ENCODE data around the gene ZNF460. TPM values are rescaled to one million over a fixed set of nuclear protein-coding genes. Genes with fewer than 3 reads are reported as not detected.

The ZNF460 gene
- total RNA-seq, 1 donor from 2014 or later: 50.3 TPM

DNA sequence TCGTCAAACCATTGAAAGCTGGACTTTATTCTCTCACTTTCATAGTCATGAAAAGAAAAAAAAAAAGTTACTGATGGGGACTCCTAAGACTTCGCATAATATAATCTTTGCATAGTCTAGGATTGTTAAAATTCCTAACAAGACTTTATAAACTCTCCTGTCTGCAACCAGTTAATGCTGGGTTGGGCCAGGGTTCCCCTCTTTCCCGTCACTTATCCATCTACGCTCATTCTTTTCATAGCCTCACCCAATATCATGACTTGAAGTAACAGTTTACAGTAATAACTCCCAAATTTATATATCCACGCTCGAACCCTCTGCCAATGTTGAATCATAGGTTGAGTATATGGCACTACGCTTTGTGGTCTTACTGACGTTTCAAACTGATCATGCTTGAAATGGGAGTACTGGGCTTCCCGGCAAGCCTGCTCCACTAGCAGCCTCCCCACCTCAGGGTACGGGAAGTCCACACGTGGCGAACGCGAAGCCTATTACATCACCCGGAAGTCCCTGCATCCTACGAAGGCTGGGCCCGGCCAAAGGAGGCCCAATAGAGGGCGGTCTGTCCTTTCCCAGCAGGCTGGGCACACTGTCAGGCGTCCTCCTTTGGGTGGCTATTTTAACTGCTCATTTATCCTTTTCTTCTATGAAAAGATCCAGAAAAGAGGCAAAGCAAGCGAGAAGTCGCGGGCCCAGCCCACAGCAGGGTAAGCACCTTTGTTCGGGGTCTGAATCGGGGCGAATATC, 694 bp upstream of the ZNF460 start:
- peak; percentile 96 for DNase-seq (ENCODE audit: low spot score)

DNA sequence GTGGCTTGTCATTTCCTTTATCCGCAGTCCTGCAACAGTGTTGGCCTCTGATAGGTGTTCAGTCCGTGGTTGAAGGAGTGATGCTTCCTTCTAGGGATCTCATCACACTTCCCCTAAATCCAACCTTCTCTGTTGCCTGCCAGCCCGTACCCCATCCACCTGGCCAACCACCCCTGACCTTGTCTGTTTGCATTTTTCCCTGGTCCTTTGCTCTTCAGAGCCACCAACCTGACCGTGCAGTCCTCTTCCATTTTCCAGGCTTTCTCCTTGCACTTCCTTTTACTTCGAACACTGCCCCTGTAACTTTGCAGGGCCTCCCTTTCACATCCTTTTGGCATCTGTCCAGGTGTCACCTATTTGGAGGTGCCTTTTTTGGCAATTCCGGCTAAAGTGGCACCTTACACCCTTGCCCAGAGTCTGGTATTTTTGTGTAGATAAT, 696 bp downstream of the ZNF460 start:
- no peak for DNase-seq (ENCODE audit: low spot score)

DNA sequence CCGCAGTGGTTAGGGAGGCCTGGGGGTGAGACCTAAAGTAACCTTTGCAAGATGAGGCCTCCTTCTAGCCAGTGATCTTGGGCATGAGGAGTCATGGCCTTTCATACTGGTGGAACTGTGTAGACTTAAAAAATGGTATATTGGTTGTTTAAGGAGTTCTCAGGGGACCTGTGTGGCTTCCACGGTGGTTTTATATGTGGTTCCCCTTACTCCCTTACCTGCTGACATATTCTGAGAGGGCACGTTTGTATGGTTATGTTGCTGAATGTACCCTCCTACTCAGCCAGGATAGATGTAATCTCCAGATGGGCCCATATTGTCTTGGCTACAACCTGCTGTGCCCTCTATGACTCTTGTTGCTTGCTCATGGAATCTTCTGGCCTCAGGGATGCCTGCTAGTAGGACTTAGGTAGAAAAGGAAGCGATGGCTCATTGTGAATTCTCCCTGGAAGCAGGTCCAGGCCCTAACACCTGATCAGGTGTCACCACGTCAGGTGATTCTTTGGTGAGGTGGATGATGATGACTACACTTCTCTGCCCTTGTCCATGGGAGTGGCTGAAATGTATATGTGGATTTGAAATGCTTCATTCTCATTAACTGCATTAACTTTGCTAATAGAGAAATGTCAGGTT, 1.8 kb downstream of the ZNF460 start:
- DNase-seq (ENCODE audit: low spot score): no peak

DNA sequence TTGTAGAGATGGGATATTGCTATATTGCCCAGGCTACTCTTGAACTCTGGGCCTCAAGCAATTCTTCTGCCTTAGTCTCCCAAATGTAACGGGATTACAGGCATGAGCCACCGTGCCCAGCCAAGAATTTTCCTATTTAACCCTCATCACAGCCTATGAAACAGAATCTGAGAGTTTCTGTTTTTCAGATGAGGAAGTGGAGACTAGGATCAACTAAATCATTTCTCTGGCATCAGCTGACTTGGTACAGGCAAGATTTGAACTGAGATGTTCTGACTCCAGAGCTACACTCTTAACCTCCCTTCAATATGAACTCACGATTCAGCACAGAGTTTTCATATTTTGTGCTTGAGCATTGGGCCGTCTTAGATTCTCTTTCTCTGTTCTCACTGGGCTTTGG, 8.1 kb downstream of the ZNF460 start:
- no peak for DNase-seq (ENCODE audit: low spot score)

DNA sequence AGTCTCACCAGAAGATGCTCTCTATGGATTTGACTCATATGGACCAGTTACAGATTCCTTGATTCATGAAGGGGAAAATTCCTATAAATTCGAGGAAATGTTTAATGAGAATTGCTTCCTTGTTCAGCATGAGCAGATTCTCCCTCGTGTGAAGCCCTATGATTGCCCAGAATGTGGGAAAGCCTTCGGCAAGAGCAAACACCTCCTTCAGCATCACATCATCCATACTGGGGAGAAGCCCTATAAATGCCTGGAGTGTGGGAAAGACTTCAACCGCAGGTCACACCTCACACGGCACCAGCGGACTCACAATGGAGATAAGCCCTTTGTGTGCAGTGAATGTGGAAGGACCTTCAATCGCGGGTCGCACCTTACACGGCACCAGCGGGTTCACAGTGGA, 10.7 kb downstream of the ZNF460 start:
- DNase-seq (ENCODE audit: low spot score): no peak

DNA sequence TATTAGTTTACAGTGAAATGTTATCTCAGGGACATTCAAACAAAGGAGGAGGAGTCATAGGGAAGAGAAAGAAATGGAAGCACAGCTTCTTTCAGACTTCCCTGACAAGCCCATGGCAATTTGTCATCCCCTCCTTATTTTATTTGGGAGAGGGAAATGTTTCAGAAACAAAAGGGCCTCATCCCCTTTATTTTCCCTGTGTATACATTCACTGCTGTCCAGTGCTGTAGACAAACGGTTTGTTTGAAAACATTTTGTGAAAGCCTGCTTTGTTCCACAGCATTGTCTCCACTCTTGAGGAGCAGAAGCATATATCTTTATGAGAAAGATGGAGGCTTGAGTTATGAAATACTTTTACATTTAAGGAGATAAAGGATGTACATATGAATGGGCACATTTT, 12.3 kb downstream of the ZNF460 start:
- no peak for DNase-seq (ENCODE audit: low spot score)

DNA sequence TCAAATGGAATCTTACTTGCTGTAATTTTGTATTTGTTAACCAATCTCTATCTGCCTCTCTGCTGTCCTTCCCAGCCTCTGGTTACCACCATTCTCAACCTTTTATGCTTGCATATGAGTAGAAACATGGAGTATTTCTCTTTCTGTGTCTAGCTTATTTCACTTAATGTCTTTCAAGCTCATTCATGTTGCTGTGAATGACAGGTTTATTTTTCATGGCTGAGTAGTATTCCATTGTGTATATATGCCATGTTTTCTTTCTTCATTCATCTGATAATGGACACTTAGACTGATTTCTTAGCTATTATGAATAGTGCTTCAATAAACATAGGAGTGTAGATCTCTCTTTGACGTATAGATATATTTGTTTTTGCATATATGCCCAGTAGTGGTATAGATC, 13.4 kb downstream of the ZNF460 start:
- no peak for DNase-seq (ENCODE audit: low spot score)

DNA sequence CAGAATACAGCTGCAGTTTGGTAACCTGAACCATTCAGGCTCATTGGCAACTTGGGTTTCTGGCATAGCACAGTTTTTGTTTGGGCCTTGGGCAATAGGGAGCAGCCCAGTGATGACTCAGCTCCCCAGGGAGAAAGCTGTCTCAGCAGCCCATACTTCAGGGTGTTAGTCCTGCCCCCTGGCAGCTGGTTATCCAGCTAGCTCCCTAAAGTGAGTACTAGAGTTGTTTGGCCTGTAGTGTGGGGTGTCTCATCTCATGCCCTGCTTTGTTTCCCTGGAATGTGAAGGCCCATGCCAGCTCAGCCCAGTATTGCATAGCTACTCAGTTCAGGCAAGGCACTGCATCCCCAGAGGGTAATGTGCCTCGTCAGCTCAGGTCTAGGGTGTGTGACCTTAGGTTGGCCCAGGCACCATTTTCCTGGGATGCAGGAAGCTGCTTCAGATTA, 21.8 kb downstream of the ZNF460 start:
- DNase-seq (ENCODE audit: low spot score): no peak

DNA sequence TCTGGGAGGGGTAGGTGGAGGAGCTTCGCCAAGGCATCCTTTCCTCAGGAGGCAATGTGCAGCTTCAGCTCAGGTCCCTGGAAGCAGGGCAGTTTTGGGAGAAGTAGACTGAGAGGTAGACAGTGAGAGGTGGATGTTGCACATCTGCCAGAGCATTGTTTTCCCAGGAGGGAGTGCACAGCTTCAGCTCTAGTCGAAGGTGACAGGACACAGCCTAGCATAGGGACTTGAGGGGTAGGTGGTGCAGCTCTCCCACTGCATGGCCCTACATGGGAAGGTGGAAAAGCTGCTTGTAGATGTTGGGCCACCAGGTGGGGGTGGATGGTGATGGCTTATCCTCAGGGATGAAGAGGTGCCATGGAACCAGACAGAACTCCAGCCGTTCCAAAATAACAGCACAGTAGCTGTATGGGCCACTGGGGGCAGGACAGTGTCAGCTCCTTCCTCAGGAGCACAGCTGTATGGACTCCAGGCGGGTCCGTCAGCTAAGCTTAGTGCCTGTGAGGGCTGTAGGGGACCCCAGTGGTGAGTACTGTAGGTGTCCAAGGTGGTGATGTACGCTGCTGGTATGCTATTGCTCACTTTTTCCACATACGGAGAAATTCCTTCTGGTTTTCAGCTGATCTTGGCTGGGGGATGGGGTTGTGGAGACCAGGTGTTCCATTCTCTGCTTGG, 22.6 kb downstream of the ZNF460 start:
- no peak for DNase-seq (ENCODE audit: low spot score)

DNA sequence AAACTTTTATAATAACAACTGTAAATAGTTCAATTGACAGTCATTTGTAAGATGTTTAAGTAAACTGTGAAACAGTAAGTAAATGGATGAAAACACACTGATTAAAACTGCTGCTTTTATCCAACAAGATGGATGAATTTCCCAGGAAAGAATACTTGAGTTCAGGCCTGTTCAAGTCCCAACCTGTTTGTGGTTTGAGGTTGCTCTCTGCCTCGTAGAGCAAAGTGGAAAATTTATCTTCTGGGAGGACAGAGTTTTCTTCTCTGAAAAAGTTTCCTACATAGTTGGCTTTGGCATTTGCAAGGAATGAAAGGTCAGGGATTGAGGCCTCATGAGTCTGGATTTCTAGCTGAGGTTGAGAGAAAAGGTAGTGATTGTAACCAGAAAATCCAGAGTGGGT, 24.8 kb downstream of the ZNF460 start:
- no peak for DNase-seq (ENCODE audit: low spot score)

DNA sequence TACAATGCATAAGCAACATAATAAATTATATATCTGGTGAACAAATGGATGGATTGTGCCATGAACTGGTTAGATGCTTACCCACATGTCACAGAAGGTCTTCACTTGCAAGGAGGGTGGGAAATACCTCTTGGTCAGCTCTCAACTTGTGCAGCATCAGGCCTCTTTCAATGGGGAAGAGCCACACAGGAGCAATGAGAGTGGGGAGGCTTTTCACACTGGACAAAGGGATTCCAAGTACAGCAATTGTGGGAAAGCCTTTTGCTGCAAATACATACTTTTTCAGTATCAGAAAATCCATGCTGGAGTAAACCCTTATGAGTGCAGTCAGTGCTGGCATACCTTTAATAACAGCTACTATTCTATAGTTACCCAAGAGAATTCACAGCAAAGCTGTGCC, 28.2 kb downstream of the ZNF460 start:
- no peak for DNase-seq (ENCODE audit: low spot score)

DNA sequence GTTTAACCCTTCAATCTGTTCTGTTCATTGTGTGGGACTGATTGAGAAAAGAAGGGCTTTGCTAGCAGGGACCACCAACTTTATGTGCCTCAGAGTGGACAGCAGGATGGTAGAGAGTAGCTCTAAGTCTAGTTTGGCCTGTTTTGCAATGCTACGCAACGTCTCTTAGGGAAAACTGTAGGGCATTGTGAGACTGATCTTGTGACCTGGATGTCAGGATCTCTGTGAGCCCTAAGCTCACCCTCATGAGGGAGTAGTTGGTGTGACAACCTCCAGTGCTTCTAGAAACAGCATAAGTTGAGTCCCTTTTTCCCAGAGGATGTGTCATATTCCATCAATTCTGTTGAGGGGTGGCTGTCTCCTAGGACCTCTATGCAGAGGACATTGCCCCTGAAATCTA, 30.5 kb downstream of the ZNF460 start:
- DNase-seq (ENCODE audit: low spot score): no peak

DNA sequence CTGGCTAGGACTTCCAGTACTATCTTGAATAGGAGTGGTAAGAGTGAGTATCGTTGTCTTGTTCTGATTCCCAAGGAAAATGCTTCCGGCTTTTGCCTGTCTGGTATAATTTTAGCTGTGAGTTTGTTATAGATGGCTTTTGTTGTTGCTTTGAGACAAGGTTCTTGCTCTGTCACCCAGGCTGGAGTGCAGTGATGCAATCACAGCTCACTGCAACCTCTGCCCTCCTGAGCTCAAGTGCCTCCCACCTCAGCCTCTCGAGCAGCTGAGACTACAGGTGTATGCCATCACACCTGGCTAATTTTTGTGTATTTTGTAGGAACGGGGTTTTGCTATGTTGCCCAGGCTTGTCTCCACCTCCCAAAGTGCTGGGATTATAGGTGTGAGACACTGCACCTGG, 33.9 kb downstream of the ZNF460 start:
- DNase-seq (ENCODE audit: low spot score): no peak

DNA sequence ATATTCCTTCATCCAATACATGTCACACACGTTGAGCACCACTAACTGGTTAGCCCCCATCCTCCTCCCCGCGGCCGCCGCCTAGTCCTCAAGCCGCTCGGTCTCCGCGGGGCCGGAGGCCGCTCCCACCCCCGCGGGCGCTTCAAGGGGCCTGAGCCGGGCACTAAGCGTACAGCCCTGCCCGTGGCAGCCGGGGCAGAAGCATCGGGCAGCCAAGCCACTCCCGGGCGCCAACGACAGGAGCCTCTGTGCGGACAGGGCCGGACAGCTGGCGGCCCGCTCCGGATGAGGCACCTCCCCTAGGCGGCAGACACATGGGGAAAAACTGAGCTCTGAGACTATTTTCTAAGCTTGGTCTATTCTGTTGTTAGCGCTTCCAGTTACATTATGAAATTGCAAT, 37.2 kb downstream of the ZNF460 start:
- no peak for DNase-seq (ENCODE audit: low spot score)

DNA sequence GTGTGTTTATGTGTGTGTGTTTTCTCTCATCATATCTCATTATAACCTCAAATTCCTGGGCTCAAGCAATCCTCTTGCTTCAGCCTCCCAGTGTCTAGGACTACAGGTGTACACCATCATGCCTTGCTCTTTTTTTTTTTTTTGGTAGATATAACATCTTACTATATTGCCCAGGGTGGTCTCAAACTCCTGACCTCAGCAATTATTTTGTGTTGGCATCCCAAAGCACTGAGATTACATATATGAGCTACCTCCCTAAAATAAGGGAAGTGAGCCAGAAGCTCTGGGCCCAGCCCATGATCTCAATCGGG, 39.5 kb downstream of the ZNF460 start:
- no peak for DNase-seq (ENCODE audit: low spot score)

DNA sequence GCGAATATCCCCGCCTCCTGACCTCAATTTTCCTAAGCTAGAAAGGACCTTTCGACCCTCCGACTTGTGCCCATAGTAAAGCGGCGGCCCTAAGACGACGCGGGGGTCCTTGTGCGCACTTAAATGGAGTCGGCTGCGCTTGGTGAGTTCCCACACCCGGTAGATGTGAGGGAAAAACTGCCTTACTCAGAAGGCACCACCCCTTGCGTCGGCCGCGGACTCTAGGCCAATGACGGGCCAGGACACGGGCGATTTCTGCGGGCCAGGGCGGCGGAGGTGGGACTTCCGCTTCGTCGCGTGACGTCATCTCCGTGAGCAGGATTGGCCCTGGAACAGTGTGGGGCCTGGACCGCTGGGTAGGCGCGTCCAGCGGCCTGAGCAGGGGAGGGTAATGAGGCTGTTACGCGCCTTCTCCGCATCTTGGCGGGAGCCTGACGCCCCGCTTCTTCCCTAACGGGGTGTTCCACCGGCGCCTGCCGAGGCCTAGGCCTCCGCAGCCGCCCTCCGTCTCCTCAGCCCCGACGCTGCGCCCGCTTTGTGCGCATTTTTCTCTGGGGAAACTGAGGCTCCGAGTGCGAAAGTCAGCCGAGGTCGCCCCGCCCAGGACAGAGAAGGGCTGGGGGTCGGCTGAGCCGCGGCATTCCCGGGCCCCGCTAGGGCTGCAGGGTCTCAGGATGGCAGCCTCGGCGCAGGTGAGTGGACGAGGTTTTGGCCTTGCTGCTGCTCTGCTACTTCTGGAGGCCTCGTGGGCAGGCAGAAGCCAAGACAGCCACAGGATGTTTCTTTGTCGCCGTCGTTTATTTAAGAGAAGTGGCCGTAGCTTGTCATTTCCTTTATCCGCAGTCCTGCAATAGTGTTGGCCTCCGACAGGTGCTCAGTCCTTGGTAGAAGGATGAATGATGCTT, 40.1 kb downstream of the ZNF460 start, which contains the start of gene ZNF543:
Gene ZNF543, plus strand, starts transcription at position 293 of the 905 bp plus-strand sequence. Its CDS starts 382 bp downstream, at position 675.
- DNase-seq (ENCODE audit: low spot score): peak; percentile 98

DNA sequence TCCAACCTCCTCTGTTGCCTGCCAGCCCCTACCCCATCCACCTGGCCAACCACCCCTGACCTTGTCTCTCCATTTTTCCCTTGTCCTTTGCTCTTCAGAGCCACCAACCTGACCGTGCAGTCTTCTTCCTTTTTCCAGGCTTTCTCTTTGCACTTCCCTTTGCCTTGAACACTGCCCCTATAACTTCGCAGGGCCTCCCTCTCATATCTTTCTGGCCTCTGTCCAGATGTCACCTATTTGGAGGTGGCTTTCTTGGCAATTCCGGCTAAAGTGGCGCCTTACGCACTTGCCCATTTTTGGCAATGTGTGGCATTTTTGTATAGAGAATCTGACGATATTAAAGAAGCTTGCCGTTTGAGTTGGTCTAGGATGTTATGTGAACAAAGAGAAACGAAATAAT, 40.8 kb downstream of the ZNF460 start:
- no peak for DNase-seq (ENCODE audit: low spot score)

DNA sequence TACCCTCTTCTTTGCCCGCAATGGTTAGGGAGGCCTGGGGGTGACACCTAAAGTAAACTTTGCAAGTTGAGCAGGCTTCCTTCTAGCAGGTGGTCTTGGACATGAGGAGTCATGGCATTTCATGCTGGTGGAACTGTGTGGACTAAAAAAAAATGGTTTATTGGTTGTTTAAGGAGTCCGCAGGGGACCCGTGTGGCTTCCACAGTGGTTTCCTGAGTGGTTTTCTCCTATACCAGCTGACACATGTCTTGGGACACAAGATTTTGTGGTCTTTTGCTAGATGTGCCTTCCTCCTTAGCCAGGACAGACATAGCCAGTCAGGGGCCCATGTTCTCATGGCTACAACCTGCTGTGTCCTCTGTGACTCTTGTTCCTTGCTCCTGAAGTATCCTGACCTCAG, 41.5 kb downstream of the ZNF460 start:
- no peak for DNase-seq (ENCODE audit: low spot score)

DNA sequence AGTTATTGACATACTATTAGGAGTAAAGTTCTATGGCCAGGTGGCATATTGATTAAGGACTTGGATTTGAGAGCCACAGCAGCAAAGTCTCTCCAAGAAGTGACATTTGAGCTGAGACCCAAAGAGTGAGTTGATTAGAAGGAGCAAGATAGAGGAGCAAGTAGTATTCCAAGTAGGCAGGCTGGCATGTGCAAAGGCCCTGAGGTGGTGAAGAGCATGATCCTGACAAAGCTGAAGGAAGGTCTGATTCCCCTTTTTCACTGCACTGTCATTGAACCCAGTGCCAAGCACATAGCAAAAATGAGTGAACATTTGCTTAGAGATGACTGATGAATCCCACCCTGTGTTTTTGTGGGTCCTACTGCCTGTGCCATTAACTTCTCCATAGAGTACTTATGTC, 44.7 kb downstream of the ZNF460 start:
- no peak for DNase-seq (ENCODE audit: low spot score)

DNA sequence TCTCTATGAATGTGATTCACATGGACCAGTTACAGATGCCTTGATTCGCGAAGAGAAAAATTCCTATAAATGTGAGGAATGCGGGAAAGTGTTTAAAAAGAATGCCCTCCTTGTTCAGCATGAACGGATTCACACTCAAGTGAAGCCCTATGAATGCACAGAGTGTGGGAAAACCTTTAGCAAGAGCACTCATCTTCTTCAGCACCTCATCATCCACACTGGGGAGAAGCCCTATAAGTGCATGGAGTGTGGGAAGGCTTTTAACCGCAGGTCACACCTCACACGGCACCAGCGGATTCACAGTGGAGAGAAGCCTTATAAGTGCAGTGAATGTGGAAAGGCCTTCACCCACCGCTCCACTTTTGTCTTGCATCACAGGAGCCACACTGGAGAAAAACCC, 47.7 kb downstream of the ZNF460 start:
- DNase-seq (ENCODE audit: low spot score): no peak

DNA sequence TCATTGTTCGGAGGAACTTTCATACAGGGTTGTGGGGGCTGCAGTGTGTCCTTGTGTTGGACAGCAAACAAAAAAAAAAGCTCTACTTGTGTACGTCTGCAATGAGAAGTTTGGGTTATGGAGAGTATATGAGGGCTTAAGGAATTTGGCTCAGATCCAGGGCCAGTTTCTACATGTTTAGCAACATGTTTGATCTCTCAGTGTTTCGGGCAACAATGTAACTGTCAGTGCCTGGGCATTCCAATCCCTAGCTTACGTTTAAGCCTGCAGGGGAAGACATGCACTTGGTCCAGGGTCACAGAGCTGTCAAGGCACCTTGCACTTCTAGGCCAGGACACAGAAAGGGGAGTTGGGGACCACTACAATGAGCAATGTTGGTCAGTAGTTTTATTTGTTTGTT, 53.9 kb downstream of the ZNF460 start:
- no peak for DNase-seq (ENCODE audit: low spot score)

DNA sequence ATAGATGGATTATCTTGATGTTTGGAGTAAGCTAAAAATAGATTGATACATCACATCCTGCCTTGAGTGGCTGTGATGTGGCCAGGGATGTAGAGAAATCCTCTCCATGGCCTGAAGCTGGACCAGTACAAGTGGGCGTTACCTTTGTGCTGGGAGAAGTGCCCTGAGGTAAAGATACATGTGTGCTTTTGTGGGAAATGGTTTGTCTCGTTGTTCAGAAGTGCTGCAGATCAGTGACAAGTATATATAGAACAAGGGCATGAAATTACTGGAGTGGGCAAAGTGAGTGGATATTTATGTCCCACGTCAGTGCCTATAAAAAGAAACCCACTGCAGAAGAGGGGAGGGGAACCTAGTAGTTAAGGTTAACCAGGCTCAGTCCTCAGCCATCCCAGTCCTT, 58.6 kb downstream of the ZNF460 start:
- DNase-seq (ENCODE audit: low spot score): no peak

Data from mesenteric fat pad (tissue), 1 donor.